Measurements from ENCODE around the gene GDPD3. TPM values are rescaled to one million over a fixed set of nuclear protein-coding genes. Genes with fewer than 3 reads are reported as not detected.
A peak's percentile ranks its signal among the peaks of the same experiment; 100 is the strongest.
"Not testable (repeated sequence)": the region's sequence is repeated elsewhere in the genome, so short reads cannot be mapped to it uniquely, and the experiment has no call there.

The GDPD3 gene
- total RNA-seq, 4 donors from 2014 or later: 13.4 to 41.2 (median 28.1) TPM

- Histone ChIP-seq H3K4me3 (no peak overlapping the region), H3K36me3 (peaks cover 10 to 72% (median 36%) of the 10 kb centered on the region in 3 donors), H3K9me3 (no peaks in the 10 kb centered on the region), H3K27ac (peak overlapping the region in 3 of 4 donors; percentile 65 to 98 (median 96)), H3K4me1 (peaks cover 31 to 86% (median 39%) of the 10 kb centered on the region in 3 donors), H3K27me3 (no peaks in the 10 kb centered on the region)
- WGBS, 2 donors: 71 to 86% methylated on average over 2 of the region's 2 CpGs
- DNase-seq: no peak
- TF ChIP-seq CTCF (IDR thresholded peaks at IDR 0.05) (no peak), POLR2A (IDR thresholded peaks at IDR 0.05) (no peak)
- intact Hi-C loops (cut with DNase I): no loop called here
These were observed 6.1 kb upstream of the GDPD3 start for GRCh38 chr16:30119428-30119827.

GRCh38 chr16:30117768-30118167 lies 4.4 kb upstream of the GDPD3 start:
- peaks cover 10 to 88% (median 43%) of the 10 kb centered on the region in 3 donors for H3K36me3 ChIP-seq
- no peaks in the 10 kb centered on the region for H3K27me3 ChIP-seq
- H3K27ac ChIP-seq: no peak overlapping the region
- no peak overlapping the region for H3K4me3 ChIP-seq
- TF ChIP-seq CTCF (IDR thresholded peaks at IDR 0.05) (no peak), POLR2A (IDR thresholded peaks at IDR 0.05) (no peak)
- H3K9me3 ChIP-seq: no peaks in the 10 kb centered on the region
- intact Hi-C loops (cut with DNase I): no loop called here
- WGBS, 2 donors: 88 to 100% methylated on average over 3 to 5 of the region's 10 CpGs
- H3K4me1 ChIP-seq: peaks cover 38 to 91% (median 44%) of the 10 kb centered on the region in 3 donors
- no peak for DNase-seq

GRCh38 chr16:30116291-30117207 lies 3.2 kb upstream of the GDPD3 start:
- WGBS, 2 donors: 81 to 83% methylated on average over 5 to 8 of the region's 16 CpGs
- Histone ChIP-seq H3K27ac (peak overlapping the region in 3 of 4 donors; percentile 74 to 83 (median 80)), H3K9me3 (no peaks in the 10 kb centered on the region), H3K36me3 (peaks cover 11 to 100% (median 43%) of the 10 kb centered on the region in 3 donors), H3K4me1 (peaks cover 29 to 90% (median 35%) of the 10 kb centered on the region in 3 donors), H3K27me3 (no peaks in the 10 kb centered on the region), H3K4me3 (no peak overlapping the region)
- intact Hi-C loops (cut with DNase I): no loop called here
- TF ChIP-seq CTCF (IDR thresholded peaks at IDR 0.05) (no peak), POLR2A (IDR thresholded peaks at IDR 0.05) (no peak)
- no peak for DNase-seq

GRCh38 chr16:30115238-30115637 lies 1.9 kb upstream of the GDPD3 start:
- peaks cover 22 to 77% (median 27%) of the 10 kb centered on the region in 3 donors for H3K4me1 ChIP-seq
- no peaks in the 10 kb centered on the region for H3K27me3 ChIP-seq
- H3K27ac ChIP-seq: peak overlapping the region; percentile 55 to 83 (median 77)
- no peak overlapping the region for H3K4me3 ChIP-seq
- WGBS, 2 donors: 63 to 71% methylated on average over 6 to 7 of the region's 7 CpGs
- intact Hi-C loops (cut with DNase I): no loop called here
- DNase-seq: no peak
- H3K9me3 ChIP-seq: no peaks in the 10 kb centered on the region
- H3K36me3 ChIP-seq: peaks cover 17 to 100% (median 43%) of the 10 kb centered on the region in 3 donors
- TF ChIP-seq CTCF (IDR thresholded peaks at IDR 0.05): no peak
- TF ChIP-seq POLR2A (IDR thresholded peaks at IDR 0.05): no peak

GRCh38 chr16:30114833-30115232 lies 1.5 kb upstream of the GDPD3 start:
- DNase-seq; intact Hi-C loops (cut with DNase I); H3K4me3 ChIP-seq; H3K27me3 ChIP-seq; H3K9me3 ChIP-seq: not testable (repeated sequence)
- 65 to 80% methylated on average over 4 to 7 of the region's 7 CpGs for WGBS, 2 donors
- peaks cover 22 to 73% (median 27%) of the 10 kb centered on the region in 3 donors for H3K4me1 ChIP-seq
- H3K36me3 ChIP-seq: peaks cover 17 to 100% (median 39%) of the 10 kb centered on the region in 3 donors
- peak overlapping the region; percentile 61 to 83 (median 77) for H3K27ac ChIP-seq
